Endometrium (tissue), 2 donors: ENCODE measurements around the gene SNAI3.
"Not testable (repeated sequence)": the region's sequence is repeated elsewhere in the genome, so short reads cannot be mapped to it uniquely, and the experiment has no call there.

Source experiments
- FAIRE-seq: peaks from 2 replicates; lab custom pipeline; 2012; peaks lifted over from hg19 to GRCh38; lab: Jason Lieb, UNC
- donor health status: control.
- donor health status: control.

Gene SNAI3

DNA sequence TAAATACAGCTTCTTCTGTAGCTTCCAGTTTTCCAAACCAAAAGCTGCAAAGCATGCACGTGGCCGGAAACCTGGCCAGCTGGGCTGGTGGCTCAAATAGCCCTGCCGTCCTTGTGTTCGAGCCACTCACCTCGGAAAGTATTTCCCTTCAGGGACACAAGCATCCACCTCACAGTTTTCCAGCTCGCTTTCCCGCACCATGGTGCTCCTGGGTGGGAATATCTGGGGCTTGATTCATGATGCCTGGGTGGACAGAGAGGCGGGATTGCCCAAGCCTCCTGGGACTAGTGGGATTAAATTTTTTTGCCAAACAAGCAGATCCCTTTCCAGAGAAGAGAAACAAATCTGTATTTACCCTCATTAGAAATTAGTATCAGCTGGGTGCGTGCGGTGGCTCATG, 16.3 kb downstream of the SNAI3 start:
- no peak for FAIRE-seq

DNA sequence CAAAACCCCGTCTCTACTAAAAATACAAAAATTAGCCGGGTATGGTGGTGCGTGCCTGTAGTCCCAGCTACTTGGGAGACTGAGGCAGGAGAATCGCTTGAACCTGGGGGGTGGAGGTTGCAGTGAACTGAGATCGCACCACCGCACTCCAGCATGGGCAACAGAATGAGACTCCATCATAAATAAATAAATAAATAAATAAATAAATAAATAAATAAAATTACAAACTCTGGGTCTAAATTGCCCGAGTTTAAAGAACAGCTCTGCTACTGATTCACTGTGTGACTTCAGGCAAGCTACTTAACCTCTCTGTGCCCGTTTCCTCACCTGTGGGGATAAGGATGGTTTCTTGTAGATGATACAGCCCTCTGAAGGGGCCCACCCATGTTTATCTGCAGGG, 16.8 kb downstream of the SNAI3 start:
- FAIRE-seq = not testable (repeated sequence)

GRCh38 chr16:88667461-88667860, 18.8 kb downstream of the SNAI3 start:
- no peak for FAIRE-seq

DNA sequence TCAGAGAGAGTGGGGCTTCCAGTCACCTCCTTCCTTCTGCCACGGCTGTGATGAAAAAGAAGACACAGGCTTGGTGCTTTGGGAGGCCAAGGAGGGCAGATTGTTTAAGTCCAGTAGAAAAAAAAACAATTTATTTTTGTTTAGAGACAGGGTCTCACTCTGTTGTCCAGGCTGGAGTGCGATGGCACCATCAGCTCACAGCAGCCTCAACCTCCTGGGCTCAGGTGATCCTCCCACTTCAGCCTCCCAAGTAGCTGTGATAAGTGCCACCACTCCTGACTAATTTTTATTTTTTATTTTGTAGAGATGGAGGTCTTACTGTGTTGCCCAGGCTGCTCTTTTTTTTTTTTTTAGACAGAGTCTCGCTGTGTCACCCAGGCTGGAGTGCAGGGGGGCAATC, 20.7 kb downstream of the SNAI3 start:
- no peak for FAIRE-seq

DNA sequence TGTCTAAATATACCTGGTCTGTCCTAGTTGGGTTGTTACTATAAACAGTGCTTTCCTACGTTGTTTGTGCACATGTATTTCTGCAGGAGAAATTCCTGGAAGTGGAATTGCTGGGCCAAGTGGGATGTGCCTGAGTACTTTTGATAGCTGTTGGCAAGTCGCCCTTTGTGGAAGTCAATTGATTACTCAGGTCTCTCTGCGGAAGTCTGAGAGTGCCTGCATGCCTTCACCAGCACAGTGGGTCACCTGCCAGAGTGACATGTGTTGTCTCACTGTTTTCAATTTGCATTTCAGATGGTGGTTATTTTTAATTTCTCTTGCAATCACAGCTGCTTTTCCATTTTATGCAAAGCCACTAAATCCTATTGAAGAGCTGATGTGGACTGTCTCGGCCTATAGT, 21.2 kb downstream of the SNAI3 start:
- FAIRE-seq = no peak

- FAIRE-seq = peak; percentile 90
Observed at GRCh38 chr16:88662843-88663606, 23.3 kb downstream of the SNAI3 start, which contains the start of gene MVD. MVD (minus strand) TSS chr16:88663091; CDS start chr16:88663080, 11 bp downstream.

- FAIRE-seq = no peak
Observed at GRCh38 chr16:88662222-88662842, 24.0 kb downstream of the SNAI3 start.

DNA sequence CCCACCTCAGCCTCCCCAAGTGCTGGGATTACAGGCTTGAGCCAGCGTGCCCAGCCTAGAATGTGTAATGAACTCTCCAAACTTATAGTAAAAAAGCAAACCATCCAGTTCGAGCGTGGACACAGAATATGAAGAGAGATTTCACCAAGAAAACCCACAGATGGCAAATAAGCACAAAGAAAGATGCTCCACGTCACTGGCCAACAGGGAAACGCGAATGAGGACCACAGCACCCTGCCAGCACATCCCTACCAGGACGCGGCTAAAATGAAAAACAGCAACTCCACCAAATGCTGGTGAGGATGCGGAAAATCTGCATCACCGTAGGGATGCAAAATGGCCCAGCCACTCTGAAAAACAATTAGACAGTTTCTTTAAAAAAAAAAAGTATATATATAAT, 24.8 kb downstream of the SNAI3 start:
- FAIRE-seq = no peak

DNA sequence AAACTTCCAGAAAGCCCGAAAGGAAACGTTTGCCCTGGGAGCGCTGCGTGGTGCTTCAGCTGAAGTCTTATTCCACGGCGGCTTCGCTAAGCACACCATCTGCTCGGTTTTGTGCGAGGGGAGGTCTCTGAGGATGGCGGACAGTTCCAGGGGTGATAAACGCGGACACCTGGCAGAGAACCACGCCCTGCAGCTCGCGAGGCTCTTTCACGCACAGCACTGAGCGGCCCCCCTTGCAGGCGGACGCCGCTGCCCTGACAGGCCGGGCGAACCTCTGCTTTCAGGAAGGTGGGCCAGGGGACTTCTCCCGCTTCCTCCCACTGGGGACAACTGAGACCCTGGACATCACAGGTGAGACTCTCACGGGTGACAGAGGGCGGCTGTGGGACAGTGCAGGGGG, 27.1 kb downstream of the SNAI3 start:
- no peak for FAIRE-seq

DNA sequence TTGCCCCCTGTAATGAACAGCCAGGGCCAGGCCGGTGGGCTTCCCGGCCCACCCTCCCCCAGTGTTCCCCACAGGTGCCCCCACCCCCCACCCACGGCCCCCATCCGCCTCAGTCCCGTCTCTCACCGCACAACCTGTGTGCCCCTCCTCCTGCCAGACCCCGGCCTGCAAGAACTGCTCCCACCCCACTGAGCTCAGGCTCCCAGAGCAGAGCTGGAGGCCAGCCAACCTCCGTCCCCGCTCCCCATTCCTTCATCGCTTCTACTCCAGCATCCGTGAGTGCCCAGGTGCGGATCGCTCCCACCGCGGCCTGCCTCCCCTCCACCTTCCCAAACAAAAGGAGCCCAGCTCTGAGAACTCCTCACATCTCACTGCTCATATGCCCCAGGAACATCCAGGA, 27.6 kb downstream of the SNAI3 start:
- FAIRE-seq = no peak

DNA sequence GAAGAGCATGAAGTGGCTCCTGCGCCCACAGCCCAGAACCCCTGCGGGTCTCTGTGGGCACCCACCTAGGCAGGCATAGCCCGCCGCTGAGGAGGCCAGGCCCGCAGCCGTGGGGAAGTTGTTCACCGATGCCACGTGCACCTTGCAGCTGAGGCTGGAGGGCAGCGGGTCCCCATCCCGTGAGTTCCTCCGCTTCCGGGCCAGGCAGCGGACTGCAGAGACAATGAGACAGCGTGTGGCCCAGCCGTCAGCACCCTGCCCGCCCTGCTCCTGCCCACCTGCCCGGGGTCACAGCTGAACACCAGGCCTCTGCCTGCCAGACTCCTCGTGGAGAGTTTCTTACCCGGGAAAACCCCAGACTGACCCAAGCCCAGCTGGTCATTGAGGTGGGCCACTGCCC, 28.9 kb downstream of the SNAI3 start:
- no peak for FAIRE-seq

- no peak for FAIRE-seq
Observed at GRCh38 chr16:88656291-88656980, 29.9 kb downstream of the SNAI3 start.

- no peak for FAIRE-seq
Observed at GRCh38 chr16:88655733-88656281, 30.5 kb downstream of the SNAI3 start.

- FAIRE-seq = no peak
Observed at GRCh38 chr16:88655053-88655732, 31.1 kb downstream of the SNAI3 start.

DNA sequence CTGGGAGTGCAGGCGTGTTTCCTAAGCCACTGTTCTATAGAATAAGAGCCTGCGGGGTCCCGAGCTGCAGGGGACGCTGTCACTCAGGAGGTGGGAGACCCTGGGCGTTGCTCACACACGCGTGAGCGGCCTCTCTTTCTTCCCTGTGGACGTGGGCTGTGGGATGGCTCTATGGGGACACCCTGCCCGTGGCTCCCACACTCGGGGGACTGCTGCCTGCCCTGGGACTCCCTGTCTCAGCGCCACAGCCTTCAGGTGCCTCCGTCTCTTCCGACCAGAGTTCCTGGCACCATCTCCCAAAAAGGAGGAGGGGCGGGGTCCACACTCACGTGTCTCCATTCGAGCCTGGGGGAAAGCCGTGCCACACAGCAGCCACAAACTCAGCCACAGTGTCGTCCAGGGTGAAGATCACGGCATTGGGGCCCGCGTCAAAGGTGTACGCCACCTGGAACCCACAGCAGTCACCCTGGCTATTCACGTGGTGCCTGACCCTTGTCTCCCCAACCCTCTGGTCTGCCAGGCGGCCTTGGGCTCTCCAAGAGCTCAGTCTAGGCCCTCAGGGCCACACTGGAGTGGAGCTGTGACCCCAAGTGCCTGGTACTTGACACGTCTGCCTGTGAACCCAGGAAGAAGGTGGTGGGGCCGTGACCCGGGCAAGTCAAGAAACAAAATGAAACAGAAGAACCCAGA, 31.8 kb downstream of the SNAI3 start:
- FAIRE-seq = no peak

- FAIRE-seq = no peak
Observed at GRCh38 chr16:88653596-88654362, 32.5 kb downstream of the SNAI3 start.

DNA sequence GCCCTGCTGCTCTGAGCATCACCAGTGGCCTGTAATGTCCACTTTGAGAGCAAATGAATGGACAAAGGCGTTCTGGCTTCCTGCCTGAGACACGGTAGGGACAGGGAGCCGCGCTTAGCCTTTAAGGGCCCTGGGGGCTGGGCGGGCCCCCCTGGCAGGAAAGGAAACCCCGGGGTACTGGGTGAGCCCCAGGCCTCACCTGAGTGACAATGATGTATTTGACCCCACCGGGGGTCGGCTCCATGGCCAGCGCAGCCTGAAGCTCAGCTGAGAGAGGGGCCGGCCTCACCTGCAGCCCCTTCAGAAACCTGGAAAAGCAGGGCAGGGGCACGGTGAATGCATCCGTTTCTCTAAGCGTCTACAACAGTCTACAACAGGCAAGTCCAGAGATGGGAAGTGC, 33.2 kb downstream of the SNAI3 start:
- no peak for FAIRE-seq

DNA sequence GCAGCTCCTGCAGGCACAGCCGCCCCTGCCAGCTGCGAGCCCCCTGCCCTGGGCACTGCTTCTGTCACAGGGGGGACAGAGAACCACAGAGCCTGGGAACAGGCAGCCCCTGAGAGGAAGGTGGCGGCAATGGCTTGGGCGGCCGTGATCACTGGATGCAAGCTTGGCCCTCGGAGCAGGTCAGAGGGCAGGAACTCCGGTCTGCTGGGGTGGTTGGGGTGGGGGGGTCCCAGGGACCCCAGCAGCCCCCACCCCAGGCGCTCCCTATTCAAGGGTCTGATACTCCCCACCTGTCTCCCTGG, 33.6 kb downstream of the SNAI3 start:
- FAIRE-seq = no peak

DNA sequence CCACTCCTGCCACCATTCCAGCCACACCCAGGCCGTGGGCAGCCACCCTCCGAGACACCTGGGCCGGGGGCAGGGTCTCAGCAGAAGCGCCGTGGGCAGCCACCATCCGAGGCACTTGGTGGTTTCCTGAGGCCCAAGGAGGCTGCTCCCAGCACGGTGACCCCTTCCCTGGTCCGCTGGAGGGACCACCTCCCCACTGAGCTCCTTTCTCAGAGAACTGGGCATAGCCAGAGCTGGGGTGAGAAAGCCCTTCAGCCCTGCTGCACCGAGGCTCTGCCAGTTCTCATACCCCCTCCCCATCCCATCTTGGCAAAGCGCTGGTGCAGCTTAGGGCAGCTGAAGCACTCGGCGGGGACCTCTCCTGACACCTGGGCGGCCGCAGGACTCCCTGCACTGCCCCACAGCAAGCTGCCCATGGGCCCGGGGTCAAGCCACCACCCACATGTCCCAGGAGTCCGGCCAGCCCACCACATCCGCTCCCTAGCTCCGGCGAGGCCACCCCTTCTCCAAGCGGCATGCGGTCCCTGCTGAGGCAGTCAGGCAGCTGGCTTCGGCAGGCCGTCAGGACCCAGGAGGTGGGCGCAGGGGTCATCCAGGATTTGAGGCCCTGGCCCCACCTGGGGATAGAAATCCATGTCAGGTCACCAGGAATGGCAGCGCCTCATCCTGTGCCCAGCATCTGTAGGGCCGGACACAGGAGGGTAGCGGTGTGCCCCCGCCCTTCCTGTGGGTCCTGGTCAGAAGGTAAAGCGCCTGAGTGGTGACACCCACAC, 34.1 kb downstream of the SNAI3 start:
- FAIRE-seq = no peak

- no peak for FAIRE-seq
Observed at GRCh38 chr16:88651276-88651988, 34.9 kb downstream of the SNAI3 start.
